ENCODE results near the gene FLOT1.
"Not testable (repeated sequence)": the region's sequence is repeated elsewhere in the genome, so short reads cannot be mapped to it uniquely, and the experiment has no call there.

The FLOT1 gene

DNA sequence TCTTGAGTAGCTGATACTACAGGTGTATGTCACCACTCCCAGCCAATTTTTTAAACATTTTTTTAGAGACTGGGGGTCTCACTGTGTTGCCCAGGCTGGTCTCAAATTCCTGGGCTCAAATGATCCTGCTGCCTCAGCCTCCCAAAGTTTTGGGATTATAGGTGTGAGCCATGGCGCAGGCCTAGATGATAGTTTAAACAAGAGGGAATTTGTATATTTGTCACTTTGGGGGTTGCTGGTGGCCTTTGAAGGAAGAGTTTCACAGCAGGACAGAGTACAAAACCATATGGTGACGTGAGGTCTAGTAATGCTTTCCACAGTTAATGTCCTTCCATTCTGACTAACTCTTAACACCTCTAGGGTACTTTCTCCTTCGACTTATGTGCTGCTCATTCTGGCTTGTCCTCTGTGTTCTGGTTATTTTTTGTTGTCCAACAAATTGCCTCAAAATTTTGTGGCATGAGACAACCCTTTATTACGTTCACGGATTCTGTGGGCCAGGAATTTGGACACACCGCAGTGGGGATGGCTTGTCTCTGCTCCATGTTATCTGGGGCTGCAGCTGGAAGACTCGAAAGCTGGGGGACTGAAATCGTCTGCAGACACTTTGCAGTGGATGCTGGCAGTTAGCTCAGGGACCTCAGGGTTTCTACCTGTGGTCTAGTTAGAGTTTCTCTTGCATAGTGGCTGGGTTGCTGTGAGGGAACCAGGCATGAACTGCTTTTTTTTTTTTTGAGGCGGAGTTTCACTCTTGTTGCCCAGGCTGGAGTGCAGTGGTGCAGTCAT is 24.9 kb upstream of the FLOT1 start:
- no peak for DNase-seq (ENCODE audit: low read depth in 2 of 2)

DNA sequence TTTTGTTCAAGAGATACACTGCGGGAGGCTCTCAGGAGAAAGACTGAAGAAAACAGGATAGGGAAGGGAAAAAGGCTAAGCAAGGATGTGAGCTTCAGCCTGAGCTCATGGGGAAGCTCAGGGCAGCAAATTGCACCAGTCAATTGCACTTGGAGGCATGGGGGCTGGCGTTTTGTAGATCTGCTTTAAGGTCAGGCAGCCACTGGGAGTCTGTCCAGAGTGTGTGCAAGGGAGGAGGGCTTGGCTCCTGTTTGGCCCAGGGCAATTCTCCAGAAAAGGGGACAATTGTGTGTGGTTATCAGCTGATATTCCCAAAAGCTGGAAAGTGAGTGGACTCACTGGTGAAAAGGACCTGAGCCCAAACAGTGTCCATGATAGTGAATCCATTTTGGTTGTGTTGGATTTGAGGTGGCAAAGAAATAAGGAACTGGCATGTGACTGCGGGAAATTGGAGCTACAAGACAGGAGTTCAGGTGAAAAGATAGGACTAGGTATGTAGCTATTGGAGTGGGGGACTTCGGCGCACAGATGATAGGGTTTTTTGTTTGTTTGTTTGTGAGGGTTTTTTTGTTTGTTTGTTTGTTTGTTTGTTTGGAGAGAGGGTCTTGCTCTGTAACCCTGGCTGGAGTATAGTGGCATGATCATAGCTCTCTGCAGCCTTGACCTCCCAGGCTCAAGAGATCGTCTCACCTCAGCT is 24.1 kb upstream of the FLOT1 start:
- DNase-seq (ENCODE audit: low read depth in 2 of 2), result no peak

DNA sequence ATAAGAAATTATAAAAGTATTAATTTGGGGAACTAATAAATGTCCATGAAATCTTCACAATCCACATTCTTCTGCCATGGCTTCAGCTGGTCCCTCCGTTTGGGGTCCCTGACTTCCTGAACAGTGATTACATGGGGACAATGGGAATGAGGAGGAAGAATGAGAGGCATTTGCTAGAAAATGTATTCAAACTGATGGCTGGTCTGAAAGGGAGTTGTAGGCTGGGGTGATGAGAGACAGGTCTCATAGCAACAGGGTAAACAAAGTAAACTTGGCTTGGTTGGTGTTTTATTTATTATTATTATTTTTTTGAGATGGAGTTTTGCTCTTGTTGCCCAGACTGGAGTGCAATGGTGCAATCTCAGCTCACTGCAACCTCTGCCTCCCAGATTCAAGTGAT is 23.0 kb upstream of the FLOT1 start:
- DNase-seq (ENCODE audit: low read depth in 2 of 2), result not testable (repeated sequence)

DNA sequence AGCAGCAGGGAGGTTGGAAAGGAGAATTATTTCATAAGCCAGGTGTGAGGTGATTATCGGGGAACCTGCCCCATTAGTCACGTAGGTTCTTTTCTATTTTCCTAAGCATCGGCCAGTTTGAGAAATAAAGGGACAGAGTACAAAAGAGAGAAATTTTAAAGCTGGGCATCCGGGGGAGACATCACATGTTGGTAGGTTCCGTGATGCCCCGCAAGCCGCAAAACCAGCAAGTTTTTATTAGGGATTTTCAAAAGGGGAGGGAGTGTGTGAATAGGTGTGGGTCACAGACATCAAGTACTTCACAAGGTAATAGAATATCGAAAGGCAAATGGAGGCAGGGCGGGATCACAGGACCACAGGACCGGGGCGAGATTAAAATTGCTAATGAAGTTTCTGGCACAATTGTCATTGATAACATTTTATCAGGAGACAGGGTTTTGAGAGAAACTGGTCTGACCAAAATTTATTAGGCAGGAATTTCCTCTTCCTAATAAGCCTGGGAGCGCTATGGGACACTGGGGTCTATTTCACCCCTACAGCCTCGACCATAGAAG is 22.1 kb upstream of the FLOT1 start:
- DNase-seq (ENCODE audit: low read depth in 2 of 2), result not testable (repeated sequence)

DNA sequence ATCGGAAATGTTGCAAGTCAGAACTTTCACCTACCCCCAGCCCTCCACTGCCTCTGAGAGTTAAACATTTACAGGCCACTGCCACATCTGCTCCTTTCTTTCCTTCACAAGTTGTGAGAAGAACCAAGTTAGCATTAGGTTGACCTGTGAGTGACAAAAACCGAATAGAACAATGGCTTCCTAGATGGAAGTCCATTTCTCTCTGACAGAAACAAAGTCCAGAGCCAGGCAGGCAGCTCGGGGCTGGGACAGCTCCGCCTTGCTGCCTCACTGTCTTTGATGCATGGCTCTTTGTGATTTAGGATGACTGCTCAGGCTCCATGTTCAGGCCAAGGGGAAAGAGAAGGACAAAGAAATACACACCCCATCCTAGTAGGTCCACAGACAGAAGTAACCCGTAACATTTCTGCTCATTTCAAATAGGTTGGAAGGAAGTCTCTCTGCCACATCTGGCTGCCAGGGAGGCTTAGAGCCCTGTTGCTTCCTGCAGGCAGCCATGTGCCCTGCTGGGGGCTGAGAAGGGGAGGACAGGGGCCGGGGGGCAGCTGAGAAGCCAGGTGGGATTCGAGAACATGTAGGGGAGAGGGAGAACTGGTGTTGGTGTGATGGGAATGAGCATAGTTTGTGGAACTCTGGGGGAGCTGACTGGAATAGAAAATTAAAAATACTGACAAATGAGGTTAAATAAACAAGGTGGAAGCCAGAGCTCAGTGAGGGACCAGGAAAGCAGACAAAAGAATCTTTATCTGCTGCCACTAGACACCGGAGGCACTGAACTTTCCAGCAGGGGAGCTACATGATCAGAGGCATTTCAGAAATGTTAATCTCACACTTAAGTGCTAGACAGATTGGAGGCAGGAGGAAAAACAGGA is 21.4 kb upstream of the FLOT1 start:
- DNase-seq (ENCODE audit: low read depth in 2 of 2), result no peak

DNA sequence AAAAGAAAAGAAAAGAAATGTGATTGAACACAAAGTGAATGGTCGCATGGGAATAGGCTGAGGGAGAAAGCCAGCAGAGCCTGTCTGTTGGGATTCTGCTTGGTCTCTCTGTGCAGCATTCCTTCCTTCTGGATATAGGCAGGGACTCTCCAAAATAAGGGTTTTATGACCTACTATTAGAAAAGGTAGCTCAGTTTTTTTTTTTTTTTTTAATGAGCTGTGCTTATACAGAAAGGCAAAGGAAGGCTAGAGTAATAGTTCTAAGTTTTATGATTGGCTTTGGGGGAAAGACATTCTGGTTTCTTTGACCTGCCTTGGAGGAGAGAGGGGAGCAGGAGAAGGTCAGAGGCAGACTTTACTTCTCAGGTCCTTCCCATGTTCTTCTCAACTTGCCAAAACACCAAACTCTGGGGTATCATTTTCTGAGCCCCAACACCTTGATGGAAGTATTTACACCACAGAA is 20.7 kb upstream of the FLOT1 start:
- no peak for DNase-seq (ENCODE audit: low read depth in 2 of 2)

DNA sequence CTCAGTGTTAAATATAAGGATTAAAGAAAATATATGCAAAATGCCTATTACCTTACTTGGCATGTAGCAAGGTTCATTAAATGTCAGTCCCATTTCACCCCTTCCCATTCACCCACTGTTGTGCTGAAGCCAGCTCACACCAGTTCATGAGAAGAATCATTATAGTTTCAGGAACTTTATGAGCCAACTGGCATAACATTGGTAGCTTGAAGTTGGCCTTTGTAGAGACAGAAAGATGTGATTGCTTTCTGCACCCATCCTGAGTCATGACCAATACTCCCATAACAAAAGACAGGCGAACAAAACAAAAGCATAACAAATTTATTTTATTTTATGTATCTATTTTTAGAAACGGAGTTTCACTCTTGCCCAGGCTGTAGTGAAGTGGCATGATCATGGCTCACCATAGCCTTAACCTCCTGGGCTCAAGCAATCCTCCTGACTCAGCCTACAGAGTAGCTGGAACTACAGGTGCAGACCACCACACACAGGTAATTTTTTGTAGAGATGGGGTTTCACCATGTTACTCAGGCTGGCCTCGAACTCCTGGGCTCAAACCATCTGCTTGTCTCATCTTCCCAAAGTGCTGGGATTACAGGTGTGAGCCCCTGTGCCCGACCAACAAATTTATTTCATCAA is 19.4 kb upstream of the FLOT1 start:
- no peak for DNase-seq (ENCODE audit: low read depth in 2 of 2)

DNA sequence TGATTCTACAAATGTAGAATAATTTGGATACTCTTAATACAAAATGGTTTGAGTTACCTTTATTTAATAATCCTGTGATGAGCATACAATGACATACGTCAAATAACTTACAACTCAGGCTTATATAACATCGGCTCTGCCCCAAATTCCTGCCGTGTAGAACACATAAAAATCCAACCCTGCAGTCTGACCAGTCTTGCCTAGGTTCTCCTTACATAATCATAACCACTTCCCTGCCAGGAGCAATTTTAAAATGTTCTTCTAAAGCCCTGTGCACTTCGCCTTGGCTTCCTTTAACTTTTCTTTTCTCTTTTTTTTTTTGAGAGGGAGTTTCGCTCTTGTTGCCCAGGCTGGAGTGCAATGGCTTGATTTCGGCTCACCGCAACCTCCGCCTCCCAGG is 18.1 kb upstream of the FLOT1 start:
- DNase-seq (ENCODE audit: low read depth in 2 of 2), result no peak

DNA sequence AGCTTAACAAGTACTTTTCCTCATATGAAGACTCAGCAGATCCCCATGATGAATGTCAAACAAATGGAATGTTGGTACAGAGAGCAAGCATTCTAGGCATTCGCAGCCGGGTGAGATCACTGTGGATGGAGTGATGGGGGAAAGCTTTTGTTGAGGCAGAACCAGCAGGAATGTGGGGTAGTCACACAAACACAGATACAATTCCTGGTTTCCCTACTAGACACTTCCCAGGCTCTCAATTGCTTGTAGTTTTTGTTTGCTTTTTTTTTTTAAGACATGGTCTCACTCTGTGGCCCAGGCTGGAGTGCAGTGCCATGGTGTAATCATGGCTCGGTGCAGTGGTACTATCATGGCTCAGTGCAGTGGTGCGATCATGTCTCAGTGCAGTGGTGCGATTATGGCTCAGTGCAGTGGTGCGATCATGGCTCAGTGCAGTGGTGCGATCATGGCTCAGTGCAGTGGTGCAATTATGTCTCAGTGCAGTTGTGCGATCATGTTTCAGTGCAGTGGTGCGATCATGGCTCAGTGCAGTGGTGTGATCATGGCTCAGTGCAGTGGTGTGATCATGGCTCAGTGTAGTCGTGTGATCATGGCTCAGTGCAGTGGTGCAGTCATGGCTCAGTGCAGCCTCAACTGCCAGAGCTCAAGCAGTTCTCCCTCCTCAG is 17.2 kb upstream of the FLOT1 start:
- DNase-seq (ENCODE audit: low read depth in 2 of 2), result no peak

DNA sequence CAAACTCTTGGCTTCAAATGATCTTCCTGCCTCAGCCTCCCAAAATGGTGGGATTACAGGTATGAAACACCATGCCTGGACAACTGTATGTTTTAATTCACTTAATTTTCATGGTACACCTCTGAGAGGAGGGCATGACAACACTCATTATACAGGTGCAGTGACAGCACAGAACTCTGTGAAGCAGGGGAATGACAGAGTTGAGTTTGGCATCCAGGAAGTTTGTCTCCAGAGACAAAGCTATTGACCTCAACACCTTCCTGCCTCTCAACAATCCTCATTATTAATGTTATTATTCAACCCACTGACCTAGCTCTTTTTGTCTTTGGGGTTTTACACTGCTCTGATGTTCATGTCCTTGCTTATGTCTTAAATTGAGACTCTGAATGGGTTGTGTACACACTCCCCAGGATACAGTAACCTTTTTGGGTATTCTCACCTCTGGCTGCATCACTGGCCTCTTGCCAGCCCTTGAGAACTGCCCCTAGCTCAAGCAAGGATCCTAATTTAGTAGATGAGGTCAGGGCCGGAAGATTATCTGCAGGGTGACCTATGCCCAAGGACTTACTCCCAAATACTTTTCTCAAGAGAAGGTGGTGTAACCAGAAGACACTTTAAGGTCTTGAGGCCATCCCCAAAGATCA is 14.9 kb upstream of the FLOT1 start:
- no peak for DNase-seq (ENCODE audit: low read depth in 2 of 2)

DNA sequence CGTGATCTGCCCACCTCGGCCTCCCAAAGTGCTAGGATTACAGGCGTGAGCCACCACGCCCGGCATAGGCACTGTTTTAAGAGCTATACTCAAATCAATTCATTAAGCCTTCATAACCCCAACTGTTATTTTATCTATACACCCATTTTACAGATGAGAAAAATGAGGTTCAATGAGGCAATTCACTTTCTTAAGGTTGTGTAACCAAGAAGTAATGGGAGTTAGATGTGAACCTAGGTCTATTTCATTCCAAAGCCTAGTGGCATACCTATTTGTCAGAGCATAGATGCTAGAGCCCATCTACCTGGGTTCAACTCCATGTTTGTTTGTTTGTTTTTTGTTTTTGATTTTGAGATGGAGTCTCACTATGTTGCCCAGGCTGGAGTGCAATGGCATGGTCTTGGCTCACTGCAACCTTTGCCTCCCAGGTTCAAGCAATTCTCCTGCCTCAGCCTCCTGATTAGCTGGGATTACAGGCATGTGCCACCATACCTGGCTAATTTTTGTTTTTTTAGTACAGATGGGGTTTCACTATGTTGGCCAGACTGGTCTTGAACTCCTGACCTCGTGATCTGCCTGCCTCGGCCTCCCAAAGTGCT is 14.0 kb upstream of the FLOT1 start:
- not testable (repeated sequence) for DNase-seq (ENCODE audit: low read depth in 2 of 2)

DNA sequence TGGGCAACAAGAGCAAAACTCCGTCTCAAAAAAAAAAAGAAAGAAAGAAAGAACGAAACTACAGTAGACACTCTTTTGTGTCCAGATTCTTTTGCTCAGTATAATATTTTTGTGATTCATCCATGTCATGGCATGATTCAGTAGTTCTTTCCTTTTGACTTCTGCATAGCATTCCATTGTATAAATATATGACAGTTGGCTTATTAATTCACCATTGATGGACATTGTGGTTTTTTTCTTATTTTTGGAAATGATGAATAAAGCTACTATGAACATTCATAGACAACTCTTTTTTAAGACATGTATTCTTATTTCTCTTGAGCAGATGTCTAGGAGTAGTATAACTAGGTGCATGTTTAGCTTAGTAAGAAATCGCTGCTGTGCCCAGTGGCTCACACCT is 12.1 kb upstream of the FLOT1 start:
- DNase-seq (ENCODE audit: low read depth in 2 of 2), result no peak

DNA sequence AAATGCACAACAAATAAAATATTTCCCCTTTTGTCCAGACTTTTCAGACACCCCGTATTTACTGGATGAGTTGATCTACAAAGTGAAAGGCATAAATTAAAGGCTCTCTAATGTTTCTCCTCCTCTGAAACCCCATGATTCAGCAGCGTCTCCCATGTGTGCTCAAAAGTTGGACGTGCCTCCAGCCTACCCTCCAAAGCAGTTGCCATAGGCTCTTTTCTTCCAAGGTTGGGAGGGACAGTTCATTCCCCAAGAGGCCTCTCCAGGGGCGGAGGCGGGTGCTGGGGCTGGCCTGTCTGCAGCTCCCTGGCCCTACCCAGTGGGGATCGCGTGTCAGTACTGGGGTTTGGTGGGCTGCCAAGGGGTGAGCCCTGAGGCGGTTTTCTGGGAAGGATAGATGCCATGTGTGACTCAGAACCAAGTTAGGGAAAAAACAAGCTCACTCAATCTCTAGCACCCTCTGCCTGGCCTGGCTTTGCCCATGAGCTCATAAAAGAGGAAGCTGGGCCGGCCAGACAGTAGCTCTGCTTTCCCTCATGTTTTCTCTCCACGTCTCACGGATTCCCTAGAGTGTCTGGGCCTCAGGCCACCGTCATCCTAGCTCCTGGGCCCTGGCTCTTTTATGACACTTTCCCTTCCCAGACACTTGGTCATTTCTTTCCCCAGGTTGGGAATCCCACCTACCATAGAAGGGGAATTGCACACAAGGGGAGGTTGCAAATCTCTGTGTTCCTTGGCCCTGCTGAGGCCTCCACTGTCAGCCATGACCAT is 9.9 kb upstream of the FLOT1 start:
- no peak for DNase-seq (ENCODE audit: low read depth in 2 of 2)

DNA sequence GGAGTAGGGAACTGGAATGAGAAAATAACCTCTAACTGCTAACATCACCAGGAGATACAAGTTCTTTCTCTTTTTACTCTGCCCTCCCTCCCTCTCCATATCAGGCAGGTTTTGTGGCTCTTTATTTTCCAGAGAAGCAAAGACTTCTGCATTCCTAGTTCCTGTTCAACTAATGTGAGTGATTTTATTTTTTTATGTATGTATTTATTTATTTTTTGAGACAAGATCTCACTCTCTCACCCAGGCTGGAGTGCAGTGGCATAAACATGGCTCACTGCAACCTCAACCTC is 7.8 kb upstream of the FLOT1 start:
- DNase-seq (ENCODE audit: low read depth in 2 of 2), result no peak

DNA sequence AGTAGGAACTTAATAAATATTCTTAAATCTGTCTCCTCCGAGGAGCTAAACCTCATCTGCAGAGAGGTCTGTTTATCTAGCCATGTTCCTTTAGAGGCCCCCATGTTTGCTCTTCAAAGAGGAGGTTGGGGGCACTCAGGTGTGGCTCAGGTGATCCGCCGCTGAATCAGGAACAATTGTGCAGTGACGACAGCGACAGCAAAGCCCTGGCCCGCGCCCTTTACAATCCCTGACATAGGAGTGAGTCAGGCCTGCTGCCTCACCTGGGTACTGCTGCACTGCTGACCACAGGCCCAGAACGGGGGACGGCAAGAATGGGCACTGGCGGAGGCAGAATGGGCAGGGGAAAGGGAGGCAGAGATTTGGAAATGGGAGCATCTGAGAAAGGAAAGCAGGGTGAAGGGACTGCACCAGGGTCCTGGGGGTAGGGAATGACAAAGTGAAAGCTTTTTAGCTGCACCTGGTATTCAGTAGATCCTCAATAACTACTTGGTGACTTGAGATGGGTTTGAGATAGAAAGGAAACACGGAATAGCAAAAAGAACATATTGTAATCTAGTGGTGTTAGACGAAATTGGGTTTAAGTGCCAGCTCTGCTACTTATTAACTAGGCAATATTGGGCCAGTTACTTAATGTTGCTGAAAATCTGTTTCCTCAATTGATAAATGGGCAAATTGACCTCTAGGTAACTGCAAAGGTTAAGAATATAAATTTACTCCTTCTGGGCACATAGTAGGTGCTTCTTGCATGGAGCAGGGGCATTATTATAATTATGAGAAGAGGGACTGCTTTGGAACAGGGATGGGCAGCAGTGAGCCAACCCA is 7.3 kb upstream of the FLOT1 start:
- DNase-seq (ENCODE audit: low read depth in 2 of 2), result no peak

DNA sequence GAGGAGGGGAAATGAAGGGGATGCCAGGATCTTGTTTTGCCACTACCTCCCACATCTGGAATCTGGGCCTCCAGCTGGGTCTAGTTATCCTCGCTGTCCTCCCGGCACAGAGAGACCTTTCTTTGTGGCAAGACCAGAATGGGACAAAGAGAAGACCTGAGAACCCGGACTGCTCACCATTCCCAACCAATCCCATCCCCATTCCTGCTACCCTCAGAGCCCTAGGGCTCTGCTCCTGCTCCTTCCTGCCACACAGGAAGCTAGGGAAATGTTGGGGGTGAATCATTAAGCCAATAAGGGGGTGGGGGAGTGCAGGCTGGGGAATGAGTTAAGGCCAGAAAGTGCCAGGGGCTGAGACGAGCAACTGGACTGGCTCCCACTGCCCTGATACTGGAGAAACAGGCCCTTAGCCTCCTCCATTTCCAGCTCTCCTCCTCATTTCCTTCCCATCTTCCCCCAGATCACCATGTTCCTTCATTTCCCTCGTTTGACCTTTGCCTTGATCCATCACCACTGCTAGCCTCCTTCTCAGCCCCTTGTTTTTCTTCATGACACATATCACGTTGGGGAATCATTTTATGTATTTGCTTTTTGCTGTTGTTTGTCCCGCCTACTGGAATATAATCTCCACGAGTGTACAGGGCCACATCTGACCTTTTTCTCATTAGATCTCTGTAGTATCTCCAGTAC is 6.5 kb upstream of the FLOT1 start:
- no peak for DNase-seq (ENCODE audit: low read depth in 2 of 2)

DNA sequence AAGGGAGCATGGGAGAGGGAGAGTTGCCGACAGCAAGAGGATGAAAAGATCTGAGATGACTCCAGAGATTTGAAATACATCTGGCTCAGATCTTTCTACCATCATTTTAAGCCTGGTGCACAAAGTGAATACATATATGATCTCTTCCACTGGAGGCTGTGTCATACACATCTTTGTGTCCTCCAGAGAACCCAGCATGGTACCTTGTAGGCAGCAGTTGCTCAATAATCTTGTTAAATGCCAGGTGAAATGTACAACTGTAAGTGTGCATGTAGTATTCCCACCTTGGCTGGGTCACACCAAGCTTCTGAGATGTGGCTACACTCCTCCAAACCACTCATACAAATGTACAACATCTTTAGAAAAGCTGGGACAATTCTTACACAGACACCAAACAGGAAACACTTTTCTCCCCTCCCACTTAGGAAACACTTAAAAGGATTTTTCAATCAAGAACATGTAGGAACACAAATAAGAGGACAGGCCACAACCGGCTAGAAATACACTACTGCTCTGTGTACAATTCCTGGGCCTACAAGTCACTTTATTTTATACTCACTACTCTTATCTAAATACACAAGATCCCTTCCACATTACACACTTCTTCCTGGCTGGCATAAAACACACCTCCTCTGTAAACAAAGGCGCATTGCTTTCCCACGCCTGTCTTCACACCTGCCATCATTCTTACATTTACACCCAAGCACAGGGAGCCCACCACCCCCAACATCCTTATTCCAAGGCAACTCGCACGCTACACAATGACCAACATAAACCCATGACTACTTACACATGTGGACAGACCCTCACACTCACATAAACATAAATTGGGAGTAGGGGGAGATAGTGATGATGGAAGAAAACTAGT is 5.6 kb upstream of the FLOT1 start:
- no peak for DNase-seq (ENCODE audit: low read depth in 2 of 2)

Data from stimulated activated CD4-positive, alpha-beta T cell treated with anti-CD3 and anti-CD28 coated beads, Interleukin-15, amount 100 ng/mL, for 48 hours (primary cell).